Measurements from ENCODE around the gene CROCC2.

Gene CROCC2

GRCh38 chr2:240876035-240876474 is 30.1 kb upstream of the CROCC2 start:
- no peak for DNase-seq

GRCh38 chr2:240876475-240877251 is 29.5 kb upstream of the CROCC2 start:
- DNase-seq, result no peak

- DNase-seq, result no peak
Measured at GRCh38 chr2:240877460-240878340, 28.4 kb upstream of the CROCC2 start.

GRCh38 chr2:240878341-240878936 is 27.7 kb upstream of the CROCC2 start:
- DNase-seq, result no peak

- no peak for DNase-seq
Measured at GRCh38 chr2:240879105-240879504, 27.0 kb upstream of the CROCC2 start.

GRCh38 chr2:240881913-240882312 is 24.2 kb upstream of the CROCC2 start:
- DNase-seq, result no peak

GRCh38 chr2:240884221-240884620 is 21.9 kb upstream of the CROCC2 start:
- DNase-seq, result no peak

- DNase-seq, result no peak
Measured at GRCh38 chr2:240884745-240885144, 21.4 kb upstream of the CROCC2 start.

- DNase-seq, result no peak
Measured at GRCh38 chr2:240885566-240885965, 20.6 kb upstream of the CROCC2 start.

GRCh38 chr2:240886023-240886565 is 20.0 kb upstream of the CROCC2 start:
- no peak for DNase-seq

- no peak for DNase-seq
Measured at GRCh38 chr2:240886678-240887609, 19.2 kb upstream of the CROCC2 start.

GRCh38 chr2:240887631-240888030 is 18.5 kb upstream of the CROCC2 start:
- no peak for DNase-seq

GRCh38 chr2:240888130-240888889 is 17.8 kb upstream of the CROCC2 start:
- no peak for DNase-seq

GRCh38 chr2:240888890-240889573 is 17.1 kb upstream of the CROCC2 start:
- no peak for DNase-seq

- no peak for DNase-seq
Measured at GRCh38 chr2:240889601-240890560, 16.3 kb upstream of the CROCC2 start.

GRCh38 chr2:240890691-240891090 is 15.4 kb upstream of the CROCC2 start:
- no peak for DNase-seq

- no peak for DNase-seq
Measured at GRCh38 chr2:240891492-240892340, 14.4 kb upstream of the CROCC2 start.

GRCh38 chr2:240892356-240892755 is 13.8 kb upstream of the CROCC2 start:
- DNase-seq, result no peak

All from activated CD4-positive, alpha-beta T cell treated with anti-CD3 and anti-CD28 coated beads, Interleukin-2, Interleukin-6, amounts not matched to agents 100 ng/mL and 50 ng/mL, durations not matched to agents 16 hours and 8 hours (primary cell).